HG02763 (cell line): Measurements from ENCODE around the gene BRICD5.

Experiments
- ATAC-seq: cut with Tn5 transposase; IDR thresholded peaks from one replicate; pipeline ENCODE4 v1.9.1; 2021; ENCODE audit warnings: mild to moderate bottlenecking, moderate library complexity; ENCODE audit not compliant: unreplicated experiment

The BRICD5 gene

DNA sequence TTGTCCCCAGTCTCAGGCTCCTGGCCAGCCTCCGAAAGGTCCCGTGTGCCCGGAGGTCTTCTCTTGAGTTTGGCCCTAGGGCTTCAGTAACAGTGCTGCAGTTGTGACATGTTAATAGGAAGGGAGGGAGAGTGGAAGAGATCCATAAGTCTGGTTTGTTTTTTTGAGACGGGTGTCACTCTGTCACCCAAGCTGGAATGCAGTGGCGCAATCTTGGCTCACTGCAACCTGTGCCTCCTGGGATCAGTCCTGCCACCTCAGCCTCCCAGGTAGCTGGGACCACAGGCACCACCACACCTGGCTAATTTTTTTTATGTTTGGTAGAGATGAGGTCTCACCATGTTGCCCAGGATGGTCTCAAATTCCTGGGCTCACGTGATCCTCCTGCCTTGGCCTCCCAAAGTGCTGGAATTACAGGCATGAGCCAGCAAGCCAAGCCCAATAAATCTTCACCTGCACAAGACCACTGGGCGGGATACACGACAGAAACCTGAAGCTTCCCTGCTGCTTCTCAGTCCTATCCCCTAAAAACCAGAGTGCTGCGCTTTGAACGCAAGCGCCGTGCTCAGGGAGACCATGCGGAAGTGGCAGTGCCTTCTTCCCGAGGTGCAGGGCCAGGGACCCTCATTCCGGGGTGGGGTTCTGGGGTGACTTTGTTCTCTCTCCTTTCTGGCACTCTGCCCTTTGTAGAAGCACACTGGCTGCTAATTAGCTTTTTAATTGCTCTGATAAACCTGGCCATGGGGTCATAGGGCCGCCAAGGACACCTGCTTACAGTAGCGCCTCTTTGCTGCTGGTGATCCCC, 44.2 kb downstream of the BRICD5 start:
- ATAC-seq, result no peak

DNA sequence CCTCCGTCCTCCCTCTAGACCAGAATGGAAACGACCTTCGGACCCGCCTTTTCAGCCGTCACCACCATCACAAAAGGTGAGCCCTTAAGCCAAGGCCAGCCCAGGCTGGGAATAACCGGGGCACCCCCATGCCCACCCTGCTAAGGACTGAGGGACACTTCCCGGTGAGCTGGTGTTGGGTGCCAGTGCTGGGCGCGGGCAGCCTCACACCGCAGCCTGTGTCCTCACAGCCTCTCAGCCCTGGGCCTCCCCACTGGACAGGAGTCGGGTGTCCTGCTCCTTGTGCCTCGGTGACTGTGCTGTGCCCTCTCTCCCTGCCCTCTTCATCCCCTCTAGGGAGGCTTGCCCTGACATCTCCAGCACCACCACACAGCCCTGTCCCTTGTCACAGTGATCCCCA, 44.8 kb downstream of the BRICD5 start:
- ATAC-seq, result no peak

DNA sequence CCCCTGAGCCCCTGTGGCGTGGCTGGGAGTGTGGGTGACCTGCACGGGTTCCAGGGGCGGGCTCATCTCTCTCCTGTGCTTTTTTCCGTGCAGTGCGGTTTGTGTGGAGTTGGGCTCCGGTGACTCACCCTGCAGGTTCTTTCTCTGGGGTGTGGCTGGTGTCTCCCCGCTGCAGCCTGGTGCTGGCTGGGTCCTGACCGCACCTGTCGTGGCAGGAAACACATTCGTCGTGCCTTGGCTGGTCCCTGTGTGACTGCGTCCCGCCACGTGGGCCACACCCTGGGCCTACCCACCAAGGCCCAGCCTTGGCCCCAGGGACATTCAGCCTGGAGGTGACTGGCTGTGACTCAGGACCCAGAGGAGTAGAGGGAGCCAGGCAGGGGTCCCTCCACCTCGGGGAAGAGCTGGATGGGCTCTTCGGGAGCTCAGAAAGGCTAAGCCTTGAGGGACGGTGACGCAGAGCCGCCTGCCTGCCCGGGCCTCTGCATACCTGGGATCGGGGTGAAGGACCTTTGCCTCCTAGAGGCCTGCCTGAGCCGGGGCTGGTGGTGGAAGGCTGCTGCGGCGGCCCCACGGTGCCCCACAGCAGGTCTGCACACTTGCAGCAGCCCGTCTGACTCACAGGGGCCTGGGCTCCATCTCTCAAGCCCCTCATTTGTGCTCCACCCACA, 47.3 kb downstream of the BRICD5 start:
- no peak for ATAC-seq

DNA sequence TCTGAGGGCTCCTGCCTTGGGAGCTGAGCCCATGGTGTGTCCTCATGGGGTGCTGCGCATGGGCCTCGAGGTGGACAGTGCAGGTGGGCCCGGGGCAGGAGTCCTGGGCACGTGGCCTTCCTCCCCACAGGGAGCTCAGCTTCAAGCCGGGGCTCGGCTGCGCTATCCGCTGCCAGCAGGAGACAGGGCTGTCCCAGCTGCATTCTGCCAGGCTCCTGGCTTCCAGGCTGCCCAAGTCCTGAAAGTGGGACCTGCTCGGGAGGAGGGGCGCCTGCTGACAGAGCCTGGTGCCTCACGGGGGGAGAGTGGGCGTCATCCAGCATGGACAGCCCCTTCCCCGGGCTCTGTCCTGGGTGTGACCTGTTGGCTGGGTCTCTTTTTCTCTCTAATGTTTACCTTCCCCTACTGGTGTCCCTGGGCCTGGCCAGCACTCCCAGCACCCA, 48.0 kb downstream of the BRICD5 start:
- ATAC-seq, result no peak

DNA sequence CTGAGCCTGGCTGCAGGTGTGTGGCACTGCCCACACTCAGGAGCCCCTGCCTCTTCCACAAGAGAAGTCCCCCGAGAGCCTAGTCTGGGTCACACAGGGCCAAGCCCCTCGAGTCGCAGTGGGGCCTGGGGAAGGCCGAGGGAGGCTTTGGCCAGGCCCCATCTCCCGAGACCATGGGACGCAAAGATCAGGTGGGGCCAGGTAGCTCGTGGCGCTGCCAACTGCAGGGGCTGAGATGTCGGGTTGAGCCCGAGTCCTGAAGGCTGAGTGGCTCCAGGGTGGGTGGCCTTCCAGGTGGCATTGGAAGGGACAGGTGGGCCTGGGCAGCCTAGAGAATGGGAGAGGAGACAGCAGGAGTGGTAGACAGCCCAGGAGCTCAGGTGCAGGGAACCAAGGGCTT, 48.8 kb downstream of the BRICD5 start:
- no peak for ATAC-seq

DNA sequence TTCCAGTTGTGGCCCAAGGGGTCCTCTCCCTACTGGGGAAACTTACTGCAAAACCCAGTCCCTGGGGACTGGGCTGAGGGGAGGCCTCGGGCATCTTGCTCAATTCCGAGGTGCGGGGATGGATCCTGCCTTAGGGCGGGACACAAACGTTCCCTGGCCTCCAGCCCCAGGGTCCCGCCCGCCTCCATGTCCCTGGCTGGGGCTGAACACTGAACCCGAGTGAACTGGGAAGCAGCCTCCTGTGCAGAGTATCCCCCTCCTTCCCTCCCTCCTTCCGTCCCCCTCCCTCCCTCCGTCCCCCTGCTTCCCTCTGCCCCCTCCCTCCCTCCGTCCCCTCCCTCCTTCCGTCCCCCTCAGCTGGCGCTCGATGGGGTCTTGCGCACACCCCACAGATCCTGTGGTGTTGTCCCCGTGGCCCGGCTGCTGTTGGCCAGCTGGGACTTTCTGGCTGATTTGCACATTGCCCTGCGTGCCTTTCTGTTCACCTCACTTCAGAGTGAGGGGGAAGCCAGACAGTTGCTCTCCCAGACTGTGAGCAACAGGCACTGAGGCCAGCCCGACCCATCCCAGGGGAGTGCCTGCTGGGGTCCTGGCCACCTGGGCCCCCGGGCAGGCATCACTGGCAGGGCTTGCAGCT, 49.6 kb downstream of the BRICD5 start:
- ATAC-seq, result no peak
